ENCODE data around the gene RNF187.
"Not testable (repeated sequence)": the region's sequence is repeated elsewhere in the genome, so short reads cannot be mapped to it uniquely, and the experiment has no call there.

Gene RNF187

GRCh38 chr1:228462560-228462959, 24.6 kb upstream of the RNF187 start:
- DNase-seq, result no peak

GRCh38 chr1:228463009-228463558, 24.1 kb upstream of the RNF187 start:
- no peak for DNase-seq

GRCh38 chr1:228463559-228464455, 23.4 kb upstream of the RNF187 start:
- DNase-seq, result peak; percentile 93

- peak; percentile 96 for DNase-seq
Measured at GRCh38 chr1:228464487-228464983, 22.6 kb upstream of the RNF187 start.

- no peak for DNase-seq
Measured at GRCh38 chr1:228465141-228465540, 22.0 kb upstream of the RNF187 start.

- DNase-seq, result peak; percentile 82
Measured at GRCh38 chr1:228465571-228466146, 21.5 kb upstream of the RNF187 start.

GRCh38 chr1:228468188-228468587, 19.0 kb upstream of the RNF187 start:
- not testable (repeated sequence) for DNase-seq

GRCh38 chr1:228469413-228470162, 17.6 kb upstream of the RNF187 start:
- no peak for DNase-seq

GRCh38 chr1:228471154-228471761, 15.9 kb upstream of the RNF187 start:
- no peak for DNase-seq

- peak; percentile 77 for DNase-seq
Measured at GRCh38 chr1:228471762-228472398, 15.3 kb upstream of the RNF187 start.

- DNase-seq, result no peak
Measured at GRCh38 chr1:228472655-228473054, 14.5 kb upstream of the RNF187 start.

GRCh38 chr1:228474507-228474906, 12.7 kb upstream of the RNF187 start:
- DNase-seq, result no peak

- DNase-seq, result no peak
Measured at GRCh38 chr1:228475812-228476211, 11.4 kb upstream of the RNF187 start.

GRCh38 chr1:228477263-228477662, 9.9 kb upstream of the RNF187 start:
- DNase-seq, result no peak

GRCh38 chr1:228478326-228478725, 8.9 kb upstream of the RNF187 start:
- no peak for DNase-seq

GRCh38 chr1:228478912-228479711, 8.1 kb upstream of the RNF187 start:
- peak; percentile 56 for DNase-seq

GRCh38 chr1:228483789-228484188, 3.4 kb upstream of the RNF187 start:
- no peak for DNase-seq

- DNase-seq, result peak; percentile 91
Measured at GRCh38 chr1:228486596-228487335, 416 bp upstream of the RNF187 start.

GRCh38 chr1:228488125-228488817, 1.1 kb downstream of the RNF187 start:
- no peak for DNase-seq
